Activated naive CD4-positive, alpha-beta T cell (primary cell): ENCODE results near the gene ATP13A5.

ENCODE experiments used
- DNase-seq, 4 experiments: peaks; one replicate each; lab custom pipeline; 2025; lab: John Stamatoyannopoulos, UW

The ATP13A5 gene

DNA sequence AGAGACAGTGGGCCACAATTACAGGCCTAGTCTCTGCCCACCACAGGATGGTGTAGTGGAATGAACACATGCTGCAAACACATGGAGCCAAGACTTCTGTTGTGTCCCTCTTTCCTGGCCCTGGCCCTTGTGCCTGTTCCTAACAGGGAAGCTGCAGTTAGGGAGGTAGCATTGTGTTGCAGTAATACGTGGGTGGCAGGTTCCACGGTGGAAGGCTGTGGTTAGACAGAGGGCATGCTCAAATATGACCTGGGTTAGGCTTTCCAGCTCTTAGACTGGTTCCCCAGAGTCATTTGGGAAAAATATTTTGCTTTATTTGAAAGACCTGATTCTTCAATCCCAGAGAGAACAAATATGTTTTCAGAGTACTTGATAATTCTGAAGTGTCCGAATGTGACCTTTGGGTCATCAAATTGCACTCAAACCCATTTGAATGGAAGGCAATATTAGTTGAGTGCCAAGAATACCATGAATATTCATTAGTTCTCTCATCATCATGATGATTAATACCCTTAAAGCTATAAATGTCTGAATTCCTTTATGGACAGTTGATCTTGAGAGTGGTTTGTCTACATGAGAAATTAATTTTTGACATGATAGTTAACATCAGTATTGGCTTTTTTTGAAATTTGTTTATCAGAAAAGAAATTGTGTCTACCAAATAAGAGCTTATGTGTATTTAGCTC, 109.1 kb downstream of the ATP13A5 start:
- DNase-seq, result no peak

DNA sequence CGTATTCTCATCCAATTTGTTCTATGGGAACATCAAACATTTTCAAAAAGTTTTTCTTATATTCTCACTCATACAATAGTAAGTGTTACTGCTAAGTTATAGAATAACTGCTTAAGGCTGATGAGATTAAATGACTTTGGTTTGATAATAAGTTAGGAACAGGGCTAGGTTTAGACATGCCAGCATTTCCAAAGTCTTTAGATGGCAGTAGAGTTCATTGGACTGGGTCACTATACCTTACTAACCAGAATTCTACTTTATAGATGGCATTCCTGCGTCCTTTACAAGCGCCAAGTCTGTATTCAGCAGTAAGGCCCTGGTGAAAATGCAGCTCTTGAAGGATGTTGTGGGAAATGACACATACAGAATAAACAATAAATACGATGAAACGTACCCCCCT, 115.8 kb downstream of the ATP13A5 start:
- DNase-seq, result no peak

DNA sequence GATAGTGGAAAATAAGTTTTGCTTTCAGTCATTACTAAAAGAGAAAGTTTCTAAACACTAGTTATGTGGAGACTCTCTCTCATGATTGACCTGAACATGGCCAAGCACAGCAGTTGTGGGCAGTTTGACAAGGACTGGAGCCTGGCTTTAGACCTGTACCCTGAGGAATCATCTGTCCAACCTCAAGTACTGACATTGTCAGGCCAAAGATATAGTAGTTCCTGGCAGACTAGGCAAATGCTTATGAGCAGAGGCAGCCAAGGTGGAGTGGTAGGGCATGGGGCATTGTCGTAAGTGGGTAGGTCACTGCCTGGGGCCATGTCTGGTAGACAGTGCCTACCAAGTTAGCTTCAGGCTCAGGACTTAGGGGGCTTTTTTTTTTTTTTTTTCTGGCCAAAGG, 116.6 kb downstream of the ATP13A5 start:
- DNase-seq, result no peak

DNA sequence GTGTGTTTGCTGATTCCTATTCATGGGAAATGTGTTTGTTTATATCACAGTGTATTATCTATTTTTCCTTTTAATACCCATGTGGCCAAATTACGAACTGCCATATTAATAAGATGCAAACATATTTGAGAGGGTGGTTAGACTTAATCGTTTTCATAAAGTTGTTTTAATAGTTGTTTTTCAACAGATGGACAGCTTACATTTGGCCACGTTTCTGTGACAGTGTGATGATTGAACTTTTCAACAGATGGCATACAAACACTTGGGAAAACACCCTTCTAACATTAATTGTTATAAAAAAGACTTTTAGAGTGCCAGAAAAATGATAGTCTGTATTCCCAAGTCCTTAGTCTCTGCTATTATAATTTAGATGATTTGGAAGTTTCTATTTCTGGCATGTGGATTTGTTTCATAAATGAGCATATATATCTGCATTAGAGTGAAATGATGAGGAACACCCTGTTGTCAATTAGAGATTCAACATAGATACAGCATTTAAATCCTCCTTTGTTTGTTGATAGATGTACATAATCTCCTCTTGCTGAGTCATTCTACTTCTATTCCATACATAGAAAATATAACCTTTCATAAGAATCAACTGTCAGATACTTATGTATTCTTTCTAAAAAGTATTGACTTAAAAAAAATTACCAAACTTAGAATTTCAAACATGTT, 124.4 kb downstream of the ATP13A5 start:
- DNase-seq, result no peak

DNA sequence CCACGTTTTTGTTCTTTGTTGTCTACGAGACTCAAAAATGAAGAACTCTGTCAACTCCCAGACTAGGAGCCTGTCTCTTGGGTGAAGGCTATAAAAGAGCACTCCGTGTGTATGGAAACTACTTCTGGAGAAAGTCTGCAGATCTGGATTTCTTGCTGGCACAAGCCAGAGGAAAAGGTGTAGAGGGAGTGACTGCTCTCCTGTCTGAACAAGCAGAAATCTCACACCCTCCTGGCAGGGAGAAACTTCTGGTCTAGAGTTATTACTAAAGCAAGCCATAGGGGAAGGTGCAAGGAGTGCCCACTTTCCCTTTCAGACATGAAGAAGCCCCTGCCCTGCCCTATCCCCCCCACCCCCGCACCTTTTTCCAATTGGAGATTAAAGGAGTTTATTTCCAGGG, 128.1 kb downstream of the ATP13A5 start:
- DNase-seq, result no peak

DNA sequence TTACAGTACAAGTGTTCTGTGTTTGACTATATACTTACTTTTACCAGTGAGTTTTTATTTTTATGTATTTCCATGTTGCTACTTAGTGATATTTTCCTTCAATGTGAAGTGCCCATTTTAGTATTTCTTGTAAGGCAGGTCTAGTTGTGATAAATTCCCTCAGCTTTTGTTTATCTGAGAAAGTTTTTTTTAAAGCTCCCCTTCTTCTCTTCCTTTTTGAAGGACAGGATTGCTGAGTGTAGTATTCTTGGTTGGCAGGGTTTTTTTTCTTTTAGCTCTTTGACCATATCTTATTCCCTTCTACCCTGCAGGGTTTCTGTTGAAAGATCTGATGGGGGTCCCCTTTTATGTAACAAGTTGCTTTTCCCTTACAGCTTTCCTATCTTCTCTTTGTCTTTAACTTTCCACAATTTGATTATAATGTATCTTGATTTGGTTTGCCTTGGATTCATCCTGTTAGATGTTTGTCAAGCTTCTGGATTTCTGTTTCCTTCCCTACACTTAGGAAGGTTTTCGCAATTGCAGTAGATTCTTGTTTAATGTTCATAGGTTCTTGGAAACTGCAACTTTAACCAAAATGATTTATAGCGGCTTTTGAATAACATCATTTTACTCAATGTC, 129.6 kb downstream of the ATP13A5 start:
- no peak for DNase-seq

DNA sequence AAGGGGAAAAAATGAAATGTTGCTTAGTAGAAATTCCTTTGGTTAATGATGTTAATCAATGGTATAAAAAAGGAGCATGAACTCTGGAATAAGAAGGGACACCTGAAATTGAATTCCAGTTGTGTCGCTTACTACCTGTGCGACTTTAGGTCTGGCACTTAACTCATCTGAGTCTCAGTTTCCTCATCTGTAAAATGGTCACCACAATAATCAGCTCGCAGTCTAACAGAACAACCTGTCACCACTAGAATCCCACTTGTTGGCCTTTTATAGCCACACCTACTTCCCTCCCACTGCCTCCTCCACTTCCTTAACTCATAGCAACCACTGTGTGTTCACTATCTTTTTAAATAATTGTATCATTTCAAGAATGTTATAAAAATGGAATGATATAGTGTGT, 135.0 kb downstream of the ATP13A5 start:
- DNase-seq, result no peak

DNA sequence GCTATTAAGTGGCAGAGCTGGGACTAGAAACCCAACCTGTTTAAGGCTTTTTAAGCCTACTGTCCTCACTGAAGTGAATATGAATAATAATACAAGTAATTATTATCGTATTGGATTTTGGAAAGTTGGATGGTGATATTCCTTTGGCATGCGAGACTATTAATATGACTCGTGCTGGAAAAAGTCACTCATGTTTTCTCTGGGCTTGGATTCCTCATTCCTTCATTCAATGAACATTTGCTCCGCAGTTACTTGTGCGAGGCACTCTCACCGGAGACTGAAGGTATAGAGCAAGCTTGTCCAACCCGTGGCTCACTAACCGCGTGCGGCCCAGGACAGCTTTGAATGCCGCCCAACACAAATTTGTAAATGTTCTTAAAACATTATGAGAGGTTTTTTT, 136.8 kb downstream of the ATP13A5 start:
- DNase-seq, result no peak

DNA sequence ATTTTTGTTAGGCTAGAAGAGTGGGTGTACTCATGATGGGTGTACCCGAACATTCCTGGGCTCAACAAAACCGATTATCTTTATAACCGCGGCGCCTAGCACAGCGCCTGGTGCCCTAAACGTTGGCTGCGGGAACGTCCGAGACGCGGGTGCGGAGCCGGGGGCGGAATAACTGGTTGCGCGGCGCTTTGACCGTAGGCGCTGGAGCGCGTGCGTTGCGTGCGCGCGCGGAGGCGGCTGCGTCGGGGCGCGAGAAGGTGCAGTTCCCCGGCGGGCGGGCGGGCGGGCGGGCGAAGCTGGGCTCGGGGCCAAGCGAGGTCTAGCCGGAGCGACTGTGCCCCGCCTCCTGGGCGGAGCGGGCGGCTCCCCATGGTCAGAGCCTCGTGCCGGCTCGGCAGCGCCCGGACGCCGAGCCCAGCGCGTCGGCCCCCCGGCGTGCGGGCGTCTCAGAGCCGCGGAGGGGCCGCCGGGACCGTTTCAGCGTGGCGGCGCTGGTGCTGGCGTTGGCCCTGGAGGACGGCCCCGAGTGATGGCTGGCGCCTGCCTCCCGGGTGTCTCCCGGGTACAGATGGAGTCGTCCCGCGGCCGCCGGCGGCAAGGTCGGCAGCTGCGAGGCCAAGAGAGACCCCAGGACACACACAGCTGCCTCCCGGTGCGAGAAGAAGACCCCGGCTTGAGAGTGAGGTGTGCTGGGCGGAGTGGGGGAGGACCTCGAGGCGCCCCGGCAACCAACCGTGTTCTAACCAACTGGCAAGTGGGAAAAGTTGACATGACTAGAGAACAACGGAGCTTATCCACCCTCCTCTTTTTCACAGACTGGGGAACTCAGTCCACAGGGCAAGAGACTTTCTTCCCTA, 137.5 kb downstream of the ATP13A5 start, which contains the start of gene PLAAT1:
PLAAT1 (plus strand) TSS at position 373 of the 857 bp plus-strand sequence. CDS start 14,429 bp downstream, outside the sequence.
- DNase-seq, result no peak

DNA sequence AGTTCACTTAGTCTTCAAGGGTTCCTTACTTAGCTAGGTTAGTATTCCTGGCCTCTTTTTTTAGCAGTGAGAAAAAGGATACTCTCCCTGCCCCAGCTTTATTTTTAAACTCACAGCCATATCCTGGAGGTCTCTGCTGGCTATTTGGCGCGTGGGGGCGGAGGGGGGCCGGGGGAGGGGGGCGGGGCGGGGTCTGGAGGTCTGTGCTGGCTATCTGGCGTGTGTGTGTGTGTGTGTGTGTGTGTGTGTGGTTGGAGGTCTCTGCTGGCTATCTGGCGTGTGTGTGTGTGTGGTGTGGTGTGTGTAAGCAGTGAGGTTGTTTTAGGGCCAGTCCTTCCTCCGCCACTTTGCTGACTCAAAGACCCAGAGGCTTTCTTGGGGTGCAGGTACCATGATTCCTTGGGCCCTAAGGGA, 138.1 kb downstream of the ATP13A5 start:
- no peak for DNase-seq

DNA sequence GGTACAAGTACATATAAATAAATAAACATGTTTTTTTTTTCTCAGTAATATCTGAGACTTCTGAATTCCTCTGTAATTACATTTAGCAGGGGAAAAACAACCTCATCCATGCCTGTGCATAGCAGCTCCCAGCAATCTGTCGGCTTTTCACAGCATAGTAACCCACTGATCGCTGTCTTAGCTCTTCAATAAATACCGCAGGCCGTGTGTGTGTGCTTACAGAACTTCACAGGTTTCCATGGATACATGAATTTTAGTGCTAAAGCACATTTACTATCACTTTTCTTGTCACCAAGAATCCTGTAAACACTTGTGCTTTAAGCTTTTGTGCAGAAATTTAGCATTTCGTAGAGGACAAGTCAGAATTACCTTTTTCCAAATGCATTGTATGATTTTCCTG, 141.5 kb downstream of the ATP13A5 start:
- no peak for DNase-seq

DNA sequence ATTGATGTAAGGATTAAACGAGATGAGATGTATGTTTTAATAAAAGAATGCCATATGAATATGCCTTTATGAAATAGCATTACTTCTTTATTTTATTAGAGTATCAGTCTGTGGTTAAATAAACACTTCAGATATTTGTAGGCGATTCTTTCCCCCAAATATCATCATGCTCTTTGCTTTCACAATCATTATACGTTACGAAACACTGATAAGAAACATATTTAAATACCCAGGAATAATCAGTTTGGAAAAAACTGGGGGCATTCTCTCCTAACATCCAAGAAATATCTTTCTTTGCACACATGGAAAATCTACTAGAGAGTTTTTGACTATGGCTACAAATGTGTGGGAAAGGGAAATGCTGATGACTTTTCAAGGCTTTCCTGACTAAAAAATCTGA, 142.0 kb downstream of the ATP13A5 start:
- no peak for DNase-seq

DNA sequence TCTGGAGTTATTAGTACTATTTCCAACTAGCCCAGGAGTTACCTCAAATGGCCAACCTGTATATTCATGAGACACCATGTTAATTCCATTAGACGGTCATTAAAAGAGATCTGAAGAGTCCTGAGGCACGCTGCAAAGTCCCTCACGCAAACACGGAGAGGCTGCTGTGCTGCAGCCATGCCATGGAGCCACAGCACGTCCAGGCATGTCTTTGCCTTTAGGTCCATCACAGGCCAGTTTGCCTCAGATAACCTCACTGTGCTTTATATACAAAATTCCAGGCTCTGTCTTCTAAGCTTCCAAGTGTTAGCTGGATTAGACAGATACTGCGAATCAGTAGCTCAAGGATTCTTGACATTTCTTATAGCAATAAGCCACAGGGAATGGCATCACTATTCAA, 147.4 kb downstream of the ATP13A5 start:
- DNase-seq, result no peak

DNA sequence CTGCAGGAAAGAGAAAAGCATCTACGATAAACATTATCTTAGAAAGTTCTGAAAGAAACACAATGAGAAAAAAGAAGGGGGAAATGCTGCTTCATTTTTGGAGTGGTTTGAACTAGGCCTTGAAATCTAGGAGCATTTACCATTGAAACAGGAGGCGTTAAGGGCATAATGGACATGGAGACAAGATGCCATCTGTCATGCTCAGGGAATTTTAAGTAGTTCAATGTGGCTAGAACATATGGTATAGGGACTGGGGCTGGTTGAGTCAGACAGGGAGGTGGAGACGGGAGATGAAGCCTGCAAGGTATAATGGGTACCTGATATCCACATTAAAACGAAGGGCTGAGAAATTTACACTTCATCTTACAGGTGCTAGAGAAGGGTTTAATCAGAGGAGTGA, 147.9 kb downstream of the ATP13A5 start:
- DNase-seq, result no peak

DNA sequence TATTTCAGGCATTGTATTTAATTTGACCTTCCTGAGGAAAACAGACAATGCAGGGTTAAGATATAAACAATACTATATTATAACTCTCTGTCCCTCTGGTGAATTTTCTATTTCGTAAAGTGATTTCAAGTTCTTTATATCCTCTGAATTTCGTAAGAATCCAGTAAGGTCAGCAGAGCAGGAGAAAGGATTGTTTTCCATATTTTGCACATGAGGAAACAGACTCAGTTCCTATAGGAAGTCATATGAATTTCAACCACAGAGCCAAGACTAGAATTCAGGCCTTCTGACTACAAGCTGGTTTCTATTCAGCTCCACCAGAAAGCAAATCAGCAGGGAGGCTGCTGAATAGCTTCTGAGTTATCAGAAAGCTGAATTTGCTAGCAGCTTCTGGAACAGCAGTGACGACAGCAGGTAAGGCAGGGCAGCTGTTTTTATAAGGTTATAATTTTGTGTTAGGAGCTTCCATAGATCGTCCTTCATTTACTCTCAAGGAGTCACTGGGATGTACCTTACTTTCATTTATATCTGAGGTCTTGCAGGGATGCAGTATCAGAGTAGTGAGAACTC, 148.6 kb downstream of the ATP13A5 start:
- no peak for DNase-seq

DNA sequence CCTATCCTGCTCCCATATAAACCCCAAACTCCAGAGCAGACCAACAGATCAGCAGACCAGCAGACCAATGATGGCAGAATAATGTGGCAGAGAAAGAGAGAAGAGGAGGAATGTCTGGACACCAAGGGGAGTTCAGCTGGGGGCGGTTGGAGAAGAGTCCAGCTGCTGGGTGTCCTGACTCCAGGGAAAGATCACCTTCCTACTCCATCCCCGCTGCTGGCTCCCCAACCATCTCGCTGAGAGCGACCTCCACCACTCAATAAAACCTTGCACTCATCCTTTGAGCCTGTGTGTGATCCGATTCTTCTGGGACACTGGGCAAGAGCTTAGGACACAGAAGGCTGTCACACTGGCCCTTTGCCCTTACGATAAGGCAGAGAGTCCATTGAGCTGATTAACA, 150.3 kb downstream of the ATP13A5 start:
- no peak for DNase-seq

DNA sequence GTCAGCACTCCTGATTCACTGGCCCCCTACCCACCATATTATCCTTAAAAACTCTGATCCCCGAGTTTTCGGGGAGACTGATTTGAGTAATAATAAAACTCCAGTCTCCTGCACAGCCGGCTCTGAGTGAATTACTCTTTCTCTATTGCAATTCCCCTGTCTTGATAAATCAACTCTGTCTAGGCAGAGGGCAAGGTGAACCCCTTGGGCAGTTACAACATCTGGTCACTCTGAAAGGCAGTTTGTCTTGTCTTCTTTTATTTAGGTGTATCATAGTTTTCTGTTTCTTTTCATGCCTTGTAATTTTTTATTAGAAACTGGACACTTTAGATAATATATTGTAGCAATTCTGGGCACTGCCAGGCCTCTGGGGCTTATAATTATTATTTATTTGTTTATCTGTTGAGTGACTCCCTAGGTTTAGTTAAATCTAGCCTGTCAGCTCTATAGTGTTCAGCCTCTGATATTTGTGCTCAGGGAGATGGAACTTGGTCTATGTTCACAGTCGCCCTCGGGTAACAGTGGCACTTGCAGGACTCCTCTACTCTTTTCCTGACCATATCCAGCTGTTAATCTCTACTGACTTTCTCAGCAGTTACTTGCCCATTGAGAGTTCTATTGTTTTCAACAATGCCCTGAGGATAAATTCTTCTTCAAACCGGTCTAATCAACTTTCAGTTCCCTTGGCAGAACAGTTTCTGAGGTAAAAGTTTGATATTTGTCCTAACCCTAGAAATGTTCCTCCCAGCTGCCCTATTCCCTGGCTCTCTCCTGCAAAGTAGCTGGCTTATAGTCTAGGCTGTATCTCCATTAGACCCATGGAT, 153.0 kb downstream of the ATP13A5 start:
- no peak for DNase-seq
